HG03135 (cell line): ENCODE measurements around the gene OSTN.

Experiments used
- ATAC-seq: cut with Tn5 transposase; IDR thresholded peaks from one replicate; pipeline ENCODE4 v1.9.1; 2021; ENCODE audit warnings: mild to moderate bottlenecking, moderate library complexity; ENCODE audit not compliant: unreplicated experiment

Gene OSTN

GRCh38 chr3:191234216-191234615 is 35.2 kb downstream of the OSTN start:
- no peak for ATAC-seq

GRCh38 chr3:191235331-191236314 is 36.6 kb downstream of the OSTN start:
- peak; percentile 99 for ATAC-seq

DNA sequence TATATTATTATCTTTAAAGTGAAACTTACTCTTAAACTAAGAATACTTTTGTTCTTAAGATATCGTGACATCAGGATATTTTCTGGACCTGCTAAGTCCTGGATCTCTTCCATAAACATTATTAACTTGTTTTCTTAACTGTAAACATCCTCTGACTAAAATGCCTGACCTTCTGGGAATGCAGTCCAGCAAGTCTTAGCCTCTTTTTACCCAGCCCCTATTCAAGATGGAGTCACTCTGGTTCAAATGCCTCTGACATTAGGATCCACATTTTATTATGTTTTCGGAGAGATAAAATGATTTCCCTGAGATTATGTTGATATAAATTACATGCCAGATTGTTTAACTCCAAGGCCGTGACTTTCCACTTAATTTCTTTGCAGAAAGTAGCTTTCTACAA is 37.6 kb downstream of the OSTN start:
- no peak for ATAC-seq

- no peak for ATAC-seq
Measured at GRCh38 chr3:191237047-191237882, 38.2 kb downstream of the OSTN start.

DNA sequence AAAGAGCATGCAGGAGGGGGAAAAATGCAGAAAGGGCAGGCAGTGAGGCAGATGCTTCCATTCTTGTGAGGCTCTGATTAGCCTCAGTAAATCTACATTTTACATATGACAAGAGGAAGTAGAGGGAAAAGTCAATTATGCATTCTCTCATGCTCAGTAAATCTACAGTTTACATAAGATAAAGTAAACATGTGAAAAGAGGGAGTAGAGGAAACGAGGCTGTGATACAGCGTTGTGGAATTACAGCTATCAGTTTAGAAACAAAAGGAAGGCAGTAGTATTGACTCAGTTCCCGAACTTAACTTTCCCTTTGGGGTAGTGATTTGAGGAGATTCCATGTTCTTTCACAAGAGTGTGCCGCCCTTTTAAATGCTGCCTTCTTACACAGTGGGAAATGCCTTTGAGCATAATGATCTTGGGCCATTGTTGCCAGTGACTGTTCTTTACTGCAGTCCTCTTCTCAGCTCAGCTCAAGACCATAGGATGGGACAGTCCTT is 39.3 kb downstream of the OSTN start:
- no peak for ATAC-seq

DNA sequence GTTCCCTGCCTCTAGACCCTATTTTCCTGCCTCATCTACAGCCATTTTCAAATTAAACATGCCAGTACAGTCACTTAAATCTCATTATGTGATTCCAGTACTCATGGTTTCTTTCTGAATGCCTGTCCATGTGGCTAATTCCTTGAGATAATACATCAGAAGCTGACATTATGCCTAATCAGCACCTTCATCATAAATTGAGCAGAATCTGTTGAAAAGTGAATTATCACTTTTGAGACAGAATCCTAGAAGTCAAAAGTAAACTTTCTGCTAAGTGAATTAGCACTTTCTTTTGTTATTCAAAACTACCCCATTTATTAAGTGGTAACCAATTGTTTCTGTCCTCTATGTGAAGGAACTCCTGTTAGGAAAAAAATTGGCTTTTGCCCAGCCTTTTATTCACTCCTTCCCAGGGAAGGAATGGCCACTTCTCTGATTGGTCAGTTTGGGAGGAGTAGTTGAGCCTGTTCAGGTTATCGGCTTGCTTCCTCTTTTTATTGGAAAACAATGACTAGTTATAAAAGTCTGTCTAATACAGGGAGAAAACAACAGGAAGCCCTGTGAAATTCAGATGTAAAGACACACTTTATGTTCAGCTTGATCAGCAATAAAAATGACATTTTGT is 40.5 kb downstream of the OSTN start:
- ATAC-seq = no peak

DNA sequence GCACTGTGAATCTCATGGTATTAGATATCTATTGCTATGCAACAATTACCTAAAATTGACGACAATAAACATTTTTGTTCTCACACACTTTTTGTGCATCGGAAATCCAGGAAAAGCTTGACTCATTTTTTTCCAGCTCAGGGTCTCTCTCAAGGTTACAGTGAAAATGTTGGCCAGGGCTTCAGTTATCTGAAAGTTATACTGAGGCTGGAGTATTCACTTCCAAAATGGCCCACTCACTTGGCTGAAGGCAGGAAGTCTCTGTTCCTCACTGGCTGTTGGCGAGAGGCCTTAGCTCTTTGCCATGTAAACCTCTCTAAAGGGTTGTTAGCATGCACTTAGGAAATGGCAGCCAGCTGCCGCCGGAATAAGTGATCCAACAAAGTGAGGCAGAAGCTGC is 41.4 kb downstream of the OSTN start:
- no peak for ATAC-seq

- ATAC-seq = peak; percentile 43
Measured at GRCh38 chr3:191244242-191244867, 45.3 kb downstream of the OSTN start.

DNA sequence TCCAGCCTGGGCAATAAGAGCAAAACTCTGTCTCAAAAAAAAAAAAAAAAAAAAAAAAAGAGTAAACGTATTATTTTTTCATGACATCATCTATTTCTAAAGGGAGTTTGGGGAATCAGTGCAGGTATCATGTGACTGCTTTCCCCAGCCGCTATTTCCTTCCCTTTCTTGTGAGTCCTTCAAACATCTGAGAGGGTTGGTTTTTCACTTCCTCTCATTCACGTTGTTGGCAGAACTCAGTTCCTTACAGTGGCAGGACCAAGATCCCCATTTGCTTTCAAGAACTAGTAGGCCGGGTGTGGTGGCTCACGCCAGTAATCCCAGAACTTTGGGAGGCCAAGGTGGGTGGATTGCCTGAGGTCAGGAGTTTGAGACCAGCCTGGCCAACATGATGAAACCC is 47.0 kb downstream of the OSTN start:
- ATAC-seq = peak; percentile 65

DNA sequence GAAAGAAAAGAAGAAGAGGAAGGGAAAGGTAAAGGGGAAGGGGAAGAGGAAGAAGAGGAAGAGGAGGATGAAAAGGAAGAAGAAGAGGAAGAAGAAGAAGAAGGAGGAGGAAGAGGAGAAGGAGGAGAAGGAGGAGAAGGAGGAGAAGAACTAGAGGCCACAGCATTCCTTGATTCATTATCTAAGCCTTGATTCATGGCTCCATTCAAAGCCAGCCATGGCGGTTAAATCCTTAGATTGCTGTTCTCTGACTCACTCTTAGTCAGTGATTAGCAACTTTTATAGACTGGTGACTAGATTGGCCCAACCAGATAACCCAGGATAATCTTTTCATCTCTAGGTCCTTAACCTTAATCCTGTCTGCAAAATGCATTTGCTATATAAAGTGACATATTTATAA is 47.6 kb downstream of the OSTN start:
- ATAC-seq = no peak

- peak; percentile 37 for ATAC-seq
Measured at GRCh38 chr3:191253089-191253799, 54.2 kb downstream of the OSTN start.

GRCh38 chr3:191254098-191254873 is 55.2 kb downstream of the OSTN start:
- no peak for ATAC-seq

- no peak for ATAC-seq
Measured at GRCh38 chr3:191255156-191255555, 56.1 kb downstream of the OSTN start.

GRCh38 chr3:191256405-191256804 is 57.4 kb downstream of the OSTN start:
- no peak for ATAC-seq

DNA sequence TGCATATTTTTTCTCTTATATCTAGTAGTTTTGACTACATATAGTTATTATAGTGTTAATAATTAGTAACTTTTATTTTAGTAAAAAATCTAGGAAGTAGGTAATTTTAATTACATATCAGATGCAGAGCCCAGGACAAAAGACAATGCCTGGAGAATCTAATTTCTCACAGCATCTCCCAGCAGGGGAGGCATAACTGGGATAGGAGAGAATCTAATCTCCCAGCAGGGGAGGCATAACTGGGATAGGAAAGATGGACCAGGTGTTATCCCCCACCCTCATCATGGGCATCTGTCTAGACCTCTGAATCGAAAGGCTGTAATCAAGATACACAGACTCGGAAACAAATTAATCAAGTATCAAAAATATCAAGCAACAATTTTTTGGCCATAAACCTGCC is 58.2 kb downstream of the OSTN start:
- ATAC-seq = no peak

DNA sequence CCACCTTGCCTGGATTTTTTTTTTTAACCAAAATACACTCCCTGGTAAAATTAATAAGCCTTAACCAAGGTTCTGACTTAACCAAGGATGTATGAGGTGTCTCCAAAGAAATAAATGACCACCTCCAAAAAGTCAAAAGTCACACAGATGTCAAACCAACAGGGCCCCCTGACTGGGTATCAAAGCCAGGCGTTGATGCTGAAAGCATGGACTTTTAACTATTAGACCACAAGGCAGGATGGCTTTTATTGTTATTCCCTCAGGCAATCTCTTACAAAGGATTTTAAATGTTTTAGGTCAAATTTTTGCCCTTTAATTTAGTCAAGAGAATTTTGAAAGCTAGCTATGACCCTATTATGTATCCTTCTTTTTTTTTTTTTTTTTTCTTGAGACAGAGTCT is 60.4 kb downstream of the OSTN start:
- no peak for ATAC-seq

GRCh38 chr3:191260431-191261303 is 61.6 kb downstream of the OSTN start:
- no peak for ATAC-seq

DNA sequence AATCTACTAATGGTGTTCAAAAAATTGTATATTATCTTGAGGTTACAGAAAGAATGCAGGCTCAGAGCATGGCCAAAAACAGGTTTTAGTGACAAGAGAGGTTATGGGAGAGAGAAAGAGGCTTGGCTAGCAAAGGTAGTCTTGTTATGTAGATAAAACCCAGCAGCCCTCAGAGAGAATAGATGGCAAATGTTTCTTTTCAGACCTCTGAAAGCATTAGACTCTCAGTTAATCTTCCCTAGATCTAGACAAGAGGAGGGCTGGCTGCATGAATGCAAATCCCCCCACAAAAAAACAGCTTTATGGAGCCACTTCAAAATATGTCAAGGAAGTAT is 62.2 kb downstream of the OSTN start:
- ATAC-seq = no peak
